GM21367 (cell line): Measurements from ENCODE around the gene MTRF1L.
A peak's percentile ranks its signal among the peaks of the same experiment; 100 is the strongest.
"Not testable (repeated sequence)": the region's sequence is repeated elsewhere in the genome, so short reads cannot be mapped to it uniquely, and the experiment has no call there.

ENCODE experiments used
- ATAC-seq: cut with Tn5 transposase; IDR thresholded peaks from one replicate; pipeline ENCODE4 v1.9.1; 2021; ENCODE audit not compliant: unreplicated experiment

MTRF1L gene

GRCh38 chr6:153012856-153013255, 10.3 kb upstream of the MTRF1L start:
- no peak for ATAC-seq

GRCh38 chr6:153003366-153003690, 819 bp upstream of the MTRF1L start:
- peak; percentile 0 for ATAC-seq

- ATAC-seq, result peak; percentile 17
Measured at GRCh38 chr6:153001767-153002612, 519 bp downstream of the MTRF1L start.

- ATAC-seq, result not testable (repeated sequence)
Measured at GRCh38 chr6:153000790-153001189, 1.7 kb downstream of the MTRF1L start.

- ATAC-seq, result no peak
Measured at GRCh38 chr6:153000243-153000642, 2.3 kb downstream of the MTRF1L start.

- not testable (repeated sequence) for ATAC-seq
Measured at GRCh38 chr6:152999538-152999937, 3.0 kb downstream of the MTRF1L start.

- no peak for ATAC-seq
Measured at GRCh38 chr6:152993847-152994246, 8.7 kb downstream of the MTRF1L start.

- ATAC-seq, result no peak
Measured at GRCh38 chr6:152993431-152993830, 9.1 kb downstream of the MTRF1L start.

- ATAC-seq, result no peak
Measured at GRCh38 chr6:152986978-152987377, 15.5 kb downstream of the MTRF1L start.

- not testable (repeated sequence) for ATAC-seq
Measured at GRCh38 chr6:152985300-152985699, 17.2 kb downstream of the MTRF1L start.

GRCh38 chr6:152984513-152984872, 18.0 kb downstream of the MTRF1L start:
- ATAC-seq, result peak; percentile 32

GRCh38 chr6:152983637-152984512, 18.6 kb downstream of the MTRF1L start:
- peak; percentile 17 for ATAC-seq

- ATAC-seq, result peak; percentile 83
Measured at GRCh38 chr6:152982904-152983636, 19.4 kb downstream of the MTRF1L start, which contains the start of gene FBXO5. Gene FBXO5, minus strand, starts transcription at chr6:152983041. Its CDS starts 82 bp downstream, at chr6:152982959.

- ATAC-seq, result no peak
Measured at GRCh38 chr6:152981989-152982903, 20.3 kb downstream of the MTRF1L start.

- no peak for ATAC-seq
Measured at GRCh38 chr6:152981219-152981618, 21.3 kb downstream of the MTRF1L start.

GRCh38 chr6:152980656-152981055, 21.9 kb downstream of the MTRF1L start:
- no peak for ATAC-seq

GRCh38 chr6:152979116-152979515, 23.4 kb downstream of the MTRF1L start:
- ATAC-seq, result no peak

GRCh38 chr6:152978058-152978457, 24.5 kb downstream of the MTRF1L start:
- ATAC-seq, result no peak

GRCh38 chr6:152977556-152977955, 25.0 kb downstream of the MTRF1L start:
- ATAC-seq, result no peak

- ATAC-seq, result no peak
Measured at GRCh38 chr6:152976749-152977148, 25.8 kb downstream of the MTRF1L start.
